Colonic mucosa (tissue), 4 donors: ENCODE results near the gene UTS2B. TPM values are rescaled to one million over a fixed set of nuclear protein-coding genes. Genes with fewer than 3 reads are reported as not detected.
"Not testable (repeated sequence)": the region's sequence is repeated elsewhere in the genome, so short reads cannot be mapped to it uniquely, and the experiment has no call there.

Experiments
- DNase-seq: peaks from one replicate; pipeline ENCODE4 v3.0.0-alpha.2; 2020
- H3K27ac ChIP-seq: fragments of 200-600 bp; one replicate; pipeline ENCODE4 v1.8.0; 2021
- H3K27me3 ChIP-seq: fragments of 200-600 bp; one replicate; pipeline ENCODE4 v1.8.0; 2021
- H3K36me3 ChIP-seq: fragments of 200-600 bp; one replicate; pipeline ENCODE4 v1.8.0; 2021
- H3K4me1 ChIP-seq: fragments of 200-600 bp; one replicate; pipeline ENCODE4 v1.8.0; 2021; ENCODE audit warnings: mild to moderate bottlenecking
- H3K4me3 ChIP-seq: fragments of 200-600 bp; one replicate; pipeline ENCODE4 v1.8.0; 2021
- H3K9ac ChIP-seq, 2 donors: one replicate each; pipeline ENCODE4 v1.7.0; 2013; ENCODE audit warnings: control low read depth in 2 of 2, low read depth in 2 of 2, low read length in 2 of 2
- H3K9me3 ChIP-seq: fragments of 200-600 bp; one replicate; pipeline ENCODE4 v1.8.0; 2021
- intact Hi-C: fragments of 100-400 bp; cut with DNase I; formaldehyde crosslinking; loops from one replicate; pipeline ENCODE4 v1.14.1; 2022
- total RNA-seq, 2 donors: library from RNA; stranded (reverse); fragmentation: NEBNext Ultra II Directional in 1 of 2; extraction: Animal tissue kit (Norgen Biotek cat#: 25700) in 1 of 2; gene quantifications; one replicate each; pipeline ENCODE4 v1.2.1, GENCODE V29; 2021
- TF ChIP-seq, protein P1 (sequence below): fragments of 200-600 bp; IDR thresholded peaks from one replicate; pipeline ENCODE4 v1.8.0; 2022; ENCODE audit warnings: antibody characterized with exemption, mild to moderate bottlenecking
- donor health status: healthy.
- donor health status: DM: no; HTN: no; CAD: no.
- donor health status: DM: no; HTN: no; CAD: no.

The UTS2B gene
- total RNA-seq, 2 donors from 2014 or later: 0.69 TPM; not detected in 1

DNA sequence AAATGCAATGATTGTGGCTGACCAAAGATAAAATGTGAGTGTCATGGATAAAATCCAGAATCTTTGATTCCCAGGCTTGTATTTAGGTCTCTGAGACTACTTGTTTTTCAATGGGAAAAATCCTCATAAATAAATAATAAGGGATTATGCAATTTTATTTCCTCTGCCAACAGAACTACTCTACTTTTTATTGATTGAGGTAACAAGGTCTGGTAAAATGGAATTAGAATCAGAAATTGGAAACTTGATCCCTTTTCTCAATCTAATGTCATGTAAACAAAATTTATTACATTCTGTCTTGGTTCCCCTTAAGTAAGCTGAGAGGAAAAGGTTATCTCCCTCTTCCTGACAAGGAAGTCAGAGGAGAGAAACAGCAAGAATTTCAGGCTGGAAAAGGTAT lies 49.4 kb downstream of the UTS2B start:
- H3K4me3 ChIP-seq: no peak overlapping the region
- no peaks in the 10 kb centered on the region for H3K9me3 ChIP-seq
- no peak overlapping the region for H3K9ac ChIP-seq
- intact Hi-C loops: no loop called here
- TF ChIP-seq, protein P1, sequence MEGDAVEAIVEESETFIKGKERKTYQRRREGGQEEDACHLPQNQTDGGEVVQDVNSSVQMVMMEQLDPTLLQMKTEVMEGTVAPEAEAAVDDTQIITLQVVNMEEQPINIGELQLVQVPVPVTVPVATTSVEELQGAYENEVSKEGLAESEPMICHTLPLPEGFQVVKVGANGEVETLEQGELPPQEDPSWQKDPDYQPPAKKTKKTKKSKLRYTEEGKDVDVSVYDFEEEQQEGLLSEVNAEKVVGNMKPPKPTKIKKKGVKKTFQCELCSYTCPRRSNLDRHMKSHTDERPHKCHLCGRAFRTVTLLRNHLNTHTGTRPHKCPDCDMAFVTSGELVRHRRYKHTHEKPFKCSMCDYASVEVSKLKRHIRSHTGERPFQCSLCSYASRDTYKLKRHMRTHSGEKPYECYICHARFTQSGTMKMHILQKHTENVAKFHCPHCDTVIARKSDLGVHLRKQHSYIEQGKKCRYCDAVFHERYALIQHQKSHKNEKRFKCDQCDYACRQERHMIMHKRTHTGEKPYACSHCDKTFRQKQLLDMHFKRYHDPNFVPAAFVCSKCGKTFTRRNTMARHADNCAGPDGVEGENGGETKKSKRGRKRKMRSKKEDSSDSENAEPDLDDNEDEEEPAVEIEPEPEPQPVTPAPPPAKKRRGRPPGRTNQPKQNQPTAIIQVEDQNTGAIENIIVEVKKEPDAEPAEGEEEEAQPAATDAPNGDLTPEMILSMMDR: no peak
- DNase-seq: no peak
- no peaks in the 10 kb centered on the region for H3K27me3 ChIP-seq
- no peak overlapping the region for H3K27ac ChIP-seq
- no peaks in the 10 kb centered on the region for H3K4me1 ChIP-seq
- H3K36me3 ChIP-seq: no peaks in the 10 kb centered on the region

DNA sequence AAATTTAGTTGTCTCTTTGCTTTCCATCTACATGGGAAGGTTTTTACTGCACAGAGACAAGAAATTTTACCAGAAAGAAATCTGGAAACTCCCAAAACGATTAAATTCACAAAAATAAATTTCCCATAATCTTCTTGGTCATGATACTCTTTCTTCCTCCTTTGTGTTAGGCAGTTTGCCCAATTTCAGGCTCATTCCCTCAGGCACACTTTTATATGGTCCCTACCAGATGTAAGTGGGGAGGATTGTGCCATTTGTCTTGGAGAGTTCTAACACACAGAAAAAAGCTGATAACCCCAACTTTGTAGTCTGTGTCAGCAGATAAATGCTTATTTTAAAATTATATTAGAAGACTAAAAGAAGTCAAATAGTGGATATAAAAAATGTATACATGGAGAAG lies 50.2 kb downstream of the UTS2B start:
- Histone ChIP-seq H3K9ac (no peak overlapping the region), H3K4me1 (no peaks in the 10 kb centered on the region), H3K4me3 (no peak overlapping the region), H3K9me3 (no peaks in the 10 kb centered on the region), H3K27ac (no peak overlapping the region), H3K36me3 (no peaks in the 10 kb centered on the region), H3K27me3 (no peaks in the 10 kb centered on the region)
- intact Hi-C loops: no loop called here
- TF ChIP-seq, protein P1: no peak
- no peak for DNase-seq

DNA sequence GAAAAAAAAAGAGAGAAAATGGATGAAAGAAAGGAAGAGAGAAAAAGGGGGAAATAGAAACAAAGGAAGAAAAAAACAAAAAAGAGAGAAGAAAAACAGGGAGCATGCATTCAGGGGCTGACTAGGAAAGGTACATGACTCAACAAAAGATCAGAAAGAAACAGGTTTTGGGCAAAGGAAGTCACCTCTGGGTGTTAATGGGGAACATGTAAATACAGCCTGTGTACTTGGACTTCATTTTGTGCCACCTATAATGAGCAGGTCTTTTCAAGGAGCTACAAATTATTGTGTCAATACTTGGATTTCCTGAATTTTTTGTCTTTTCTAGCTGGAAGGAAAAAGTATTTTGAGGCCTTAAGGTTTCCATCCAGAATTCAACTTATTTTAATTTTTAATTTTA lies 54.6 kb downstream of the UTS2B start:
- Histone ChIP-seq H3K4me3 (no peak overlapping the region), H3K36me3 (no peaks in the 10 kb centered on the region), H3K27ac (no peak overlapping the region), H3K4me1 (no peaks in the 10 kb centered on the region), H3K9ac (no peak overlapping the region), H3K27me3 (no peaks in the 10 kb centered on the region), H3K9me3 (no peaks in the 10 kb centered on the region)
- TF ChIP-seq, protein P1: no peak
- DNase-seq: no peak
- intact Hi-C loops: no loop called here

DNA sequence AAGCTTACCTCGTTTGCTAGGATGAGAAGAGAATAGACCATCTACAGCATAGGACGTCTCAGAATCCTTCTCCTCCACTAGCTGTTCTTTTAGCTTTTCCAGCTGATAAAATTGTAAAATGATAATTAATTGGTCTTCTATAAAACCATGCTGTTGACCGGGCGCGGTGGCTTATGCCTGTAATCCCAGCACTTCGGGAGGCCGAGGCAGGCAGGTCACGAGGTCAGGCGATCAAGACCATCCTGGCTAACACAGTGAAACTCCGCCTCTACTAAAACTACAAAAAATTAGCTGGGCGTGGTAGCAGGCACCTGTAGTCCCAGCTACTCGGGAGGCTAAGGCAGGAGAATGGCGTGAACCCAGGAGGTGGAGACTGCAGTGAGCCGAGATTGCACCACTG lies 55.1 kb downstream of the UTS2B start:
- H3K36me3 ChIP-seq, intact Hi-C loops, H3K27me3 ChIP-seq, H3K4me3 ChIP-seq, H3K9ac ChIP-seq, H3K9me3 ChIP-seq, H3K27ac ChIP-seq, H3K4me1 ChIP-seq, DNase-seq: not testable (repeated sequence)

DNA sequence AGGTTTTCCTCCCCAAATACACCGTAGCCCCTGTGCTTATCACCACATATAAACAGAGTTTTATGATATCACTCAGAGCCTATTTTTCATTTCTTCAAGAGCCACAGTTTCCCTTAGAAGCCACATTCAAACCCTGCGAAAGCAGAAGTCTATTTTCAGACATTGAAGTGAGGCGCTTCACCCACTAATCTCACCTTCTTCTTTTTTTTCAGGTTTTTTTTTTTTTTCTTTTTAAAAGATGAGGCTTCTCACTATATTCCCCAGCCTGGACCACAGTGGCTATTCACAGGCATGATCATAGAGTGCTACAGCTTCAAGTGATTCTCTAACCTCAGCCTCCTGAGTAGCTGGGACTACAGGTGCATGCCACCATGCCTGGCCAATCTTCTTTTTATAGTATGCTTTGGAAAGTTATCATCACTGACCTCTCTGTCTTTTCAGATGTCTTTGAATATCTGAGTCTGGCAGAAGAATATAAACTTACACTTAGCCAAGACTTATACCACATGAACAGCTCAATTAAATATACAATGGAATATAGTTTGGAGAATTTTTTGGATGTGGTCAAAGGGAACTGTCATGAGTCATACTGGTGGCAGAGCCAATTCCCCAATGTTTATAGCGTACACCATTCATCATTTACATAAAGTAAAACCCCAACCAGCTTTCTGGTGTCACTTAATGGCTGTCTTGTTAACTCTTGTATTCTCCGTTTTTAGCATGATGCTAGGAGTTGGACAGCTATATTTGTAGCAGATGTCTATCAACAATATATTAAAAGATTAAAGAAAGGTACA lies 60.8 kb downstream of the UTS2B start:
- H3K4me1 ChIP-seq: no peaks in the 10 kb centered on the region
- no peak overlapping the region for H3K9ac ChIP-seq
- DNase-seq: no peak
- TF ChIP-seq, protein P1: no peak
- no peaks in the 10 kb centered on the region for H3K27me3 ChIP-seq
- H3K27ac ChIP-seq: no peak overlapping the region
- intact Hi-C loops: no loop called here
- H3K36me3 ChIP-seq: no peaks in the 10 kb centered on the region
- no peaks in the 10 kb centered on the region for H3K9me3 ChIP-seq
- H3K4me3 ChIP-seq: no peak overlapping the region

GRCh38 chr3:191268737-191269136 lies 61.6 kb downstream of the UTS2B start:
- Histone ChIP-seq H3K9ac (no peak overlapping the region), H3K4me3 (no peak overlapping the region), H3K36me3 (no peaks in the 10 kb centered on the region), H3K9me3 (no peaks in the 10 kb centered on the region), H3K27ac (no peak overlapping the region), H3K27me3 (no peaks in the 10 kb centered on the region), H3K4me1 (no peaks in the 10 kb centered on the region)
- intact Hi-C loops: no loop called here
- TF ChIP-seq, protein P1: no peak
- DNase-seq: no peak
